Cerebellar cortex (tissue), 1 donor: ENCODE data around the gene CCDC77.

ENCODE experiments used
- DNase-seq: peaks from one replicate; pipeline ENCODE4 v3.0.0-alpha.2; 2015; ENCODE audit warnings: low spot score

Gene CCDC77

DNA sequence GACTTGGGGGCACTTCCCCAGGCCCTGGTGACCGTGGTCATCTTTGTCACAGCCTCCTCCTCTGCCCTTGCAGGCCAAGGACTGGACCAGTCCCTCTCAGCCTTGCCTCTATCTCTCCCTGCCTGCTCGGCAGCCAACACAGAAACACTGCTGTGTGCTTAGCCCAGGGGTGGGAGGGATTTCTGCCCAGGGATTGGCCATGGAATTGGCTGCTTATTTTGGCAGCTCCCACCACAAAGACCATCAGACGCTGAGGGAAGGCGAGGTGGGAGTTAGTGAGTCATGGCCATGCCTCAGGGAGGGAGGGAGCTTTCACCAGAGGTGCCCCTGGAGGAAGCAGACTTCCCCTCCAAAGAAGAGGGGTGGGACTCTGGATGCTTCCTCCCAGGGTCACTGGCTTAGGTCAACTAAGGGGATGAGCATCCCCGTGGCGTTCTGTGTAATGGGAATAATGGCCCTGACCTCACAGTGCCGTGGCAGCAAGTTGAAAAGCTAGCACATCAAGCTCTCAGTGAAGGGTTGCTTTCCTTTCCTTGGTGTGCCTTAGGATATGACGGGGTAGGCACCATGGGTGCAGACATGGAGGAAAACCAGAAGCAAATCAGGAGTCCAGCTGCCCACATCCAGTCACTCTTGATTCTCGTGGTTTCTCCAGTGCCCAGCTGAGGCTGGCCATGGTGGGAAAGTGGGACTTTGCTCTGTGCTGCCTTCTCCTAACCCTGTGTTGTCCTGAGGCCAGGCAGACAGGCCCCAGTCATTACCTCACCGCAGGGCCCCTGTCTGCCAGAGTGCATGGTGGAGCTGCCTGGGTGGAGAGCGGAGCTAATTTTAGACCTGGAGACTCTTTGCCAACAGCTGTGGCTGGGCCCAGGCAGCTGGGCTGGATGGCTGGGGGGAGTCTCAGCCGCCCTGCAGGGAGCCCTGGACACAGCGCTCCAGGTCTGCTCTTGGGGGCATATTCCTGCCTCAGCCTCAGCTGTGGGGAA lies 79.7 kb downstream of the CCDC77 start:
- no peak for DNase-seq

DNA sequence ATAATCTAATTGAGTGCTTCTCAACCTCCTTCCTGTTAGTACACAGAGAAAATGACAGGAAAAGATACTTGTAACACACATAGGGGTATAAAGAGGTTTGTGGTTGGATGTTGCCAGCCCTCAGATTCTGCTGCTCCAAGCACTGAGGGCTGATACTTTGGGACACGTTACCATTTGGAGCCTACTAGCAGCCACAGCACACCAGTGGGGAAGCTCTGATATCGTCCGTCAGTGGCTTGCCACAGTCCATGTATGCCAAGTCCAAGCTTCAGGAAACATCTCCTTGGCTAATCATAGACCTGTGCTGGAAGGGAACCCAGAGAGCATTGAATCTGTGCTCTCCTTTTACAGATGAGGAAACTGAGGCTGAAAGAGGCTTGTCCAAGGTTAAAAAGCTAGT lies 80.6 kb downstream of the CCDC77 start:
- no peak for DNase-seq

DNA sequence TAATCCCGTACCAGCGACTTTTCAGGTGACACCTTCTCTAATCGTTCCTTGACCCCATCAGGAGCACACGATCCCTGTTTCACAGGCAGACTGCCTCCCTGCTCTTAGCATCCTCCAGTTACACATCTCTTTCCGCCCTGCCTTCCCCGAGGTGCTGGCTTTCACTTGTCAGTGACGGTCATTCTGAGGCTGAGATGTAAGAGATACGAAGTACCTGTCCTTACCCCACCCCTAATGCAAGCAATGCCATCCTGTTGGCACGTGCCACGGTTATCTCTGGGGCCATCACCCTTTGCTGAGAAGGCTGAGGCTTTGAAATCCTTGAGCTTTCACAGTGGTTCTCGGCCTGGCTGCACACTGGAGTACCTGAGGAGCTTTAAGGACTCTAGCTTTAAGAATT lies 82.7 kb downstream of the CCDC77 start:
- DNase-seq: no peak

DNA sequence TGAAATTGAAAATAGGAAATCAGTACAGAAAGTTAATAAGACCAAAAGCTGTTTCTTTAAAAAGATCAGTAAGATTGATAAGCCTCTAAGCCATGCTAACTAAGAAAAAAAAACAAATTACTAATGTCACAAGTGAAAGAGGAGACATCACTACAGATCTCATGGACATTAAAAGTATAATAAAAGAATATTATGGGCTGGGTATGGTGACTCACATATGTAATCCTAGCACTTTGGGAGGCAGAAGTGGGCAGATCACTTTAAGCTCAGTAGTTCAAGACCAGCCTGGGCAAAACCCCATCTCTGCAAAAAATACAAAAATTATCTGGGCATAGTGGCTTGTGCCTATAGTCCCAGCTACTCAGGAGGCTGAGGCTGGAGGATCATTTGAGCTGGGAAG lies 88.8 kb downstream of the CCDC77 start:
- no peak for DNase-seq
